HG03064 (cell line): ENCODE measurements around the gene HBD.

ENCODE experiments used
- ATAC-seq: cut with Tn5 transposase; IDR thresholded peaks from one replicate; pipeline ENCODE4 v1.9.1; 2021; ENCODE audit warnings: low read depth; ENCODE audit not compliant: unreplicated experiment

Gene HBD

DNA sequence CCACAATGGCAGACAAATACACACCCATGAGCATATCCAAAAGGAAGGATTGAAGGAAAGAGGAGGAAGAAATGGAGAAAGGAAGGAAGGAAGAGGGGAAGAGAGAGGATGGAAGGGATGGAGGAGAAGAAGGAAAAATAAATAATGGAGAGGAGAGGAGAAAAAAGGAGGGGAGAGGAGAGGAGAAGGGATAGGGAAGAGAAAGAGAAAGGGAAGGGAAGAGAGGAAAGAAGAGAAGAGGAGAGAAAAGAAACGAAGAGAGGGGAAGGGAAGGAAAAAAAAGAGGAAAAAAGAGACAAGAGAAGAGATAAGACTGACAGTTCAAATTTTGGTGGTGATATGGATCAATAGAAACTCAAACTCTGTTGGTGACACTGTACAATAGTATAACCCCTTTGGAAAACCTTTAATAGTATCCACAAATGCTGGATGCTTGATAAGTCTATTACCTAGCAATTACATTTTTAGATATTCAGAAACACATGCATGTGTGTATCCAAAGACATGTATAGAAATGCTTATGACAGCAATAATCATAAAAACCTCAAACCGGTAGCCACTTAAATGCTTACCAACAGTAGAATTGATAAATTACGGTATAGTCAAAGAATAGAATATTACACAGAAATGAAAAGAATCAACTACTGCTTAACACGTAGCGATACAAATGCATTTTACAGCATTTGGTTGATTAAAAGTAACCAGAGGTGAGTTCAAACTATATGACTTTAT lies 1.2 kb upstream of the HBD start:
- ATAC-seq, result no peak

- ATAC-seq, result no peak
These were observed 976 bp downstream of the HBD start for GRCh38 chr11:5233307-5233706.

DNA sequence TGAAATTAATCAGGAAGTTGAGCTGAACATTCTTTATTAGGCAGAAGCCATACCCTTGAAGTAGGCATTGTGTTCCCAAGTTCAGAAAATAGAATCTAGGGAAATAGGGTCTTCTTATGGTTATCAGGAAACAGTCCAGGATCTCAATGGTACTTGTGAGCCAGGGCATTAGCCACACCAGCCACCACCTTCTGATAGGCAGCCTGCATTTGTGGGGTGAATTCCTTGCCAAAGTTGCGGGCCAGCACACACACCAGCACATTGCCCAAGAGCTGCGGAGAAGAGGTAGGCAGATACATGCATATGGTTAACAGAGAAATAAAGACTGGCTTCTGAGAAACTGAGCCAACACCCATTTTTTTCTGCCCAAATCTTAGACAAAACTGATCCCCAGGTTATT lies 1.5 kb downstream of the HBD start:
- no peak for ATAC-seq

GRCh38 chr11:5232176-5232575 lies 2.1 kb downstream of the HBD start:
- ATAC-seq, result no peak

DNA sequence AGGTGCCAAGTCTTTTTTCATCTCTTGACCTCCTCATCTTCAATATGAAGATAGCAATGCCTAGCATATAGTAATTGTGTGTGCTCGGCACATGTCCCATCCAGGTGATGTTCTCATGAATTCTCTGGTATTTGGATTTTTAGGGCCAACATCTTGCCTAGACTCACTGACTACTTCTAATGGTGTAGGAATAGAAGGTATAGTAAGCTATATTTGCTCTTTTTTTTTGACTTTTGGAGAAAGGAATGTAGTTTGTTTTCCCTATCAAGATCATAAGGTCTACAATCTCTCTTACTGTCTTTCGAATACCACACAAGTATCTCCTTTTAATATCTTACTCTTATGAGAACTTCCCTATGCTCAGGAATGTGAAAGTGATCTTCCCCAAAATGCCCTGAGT lies 3.2 kb downstream of the HBD start:
- ATAC-seq, result no peak

DNA sequence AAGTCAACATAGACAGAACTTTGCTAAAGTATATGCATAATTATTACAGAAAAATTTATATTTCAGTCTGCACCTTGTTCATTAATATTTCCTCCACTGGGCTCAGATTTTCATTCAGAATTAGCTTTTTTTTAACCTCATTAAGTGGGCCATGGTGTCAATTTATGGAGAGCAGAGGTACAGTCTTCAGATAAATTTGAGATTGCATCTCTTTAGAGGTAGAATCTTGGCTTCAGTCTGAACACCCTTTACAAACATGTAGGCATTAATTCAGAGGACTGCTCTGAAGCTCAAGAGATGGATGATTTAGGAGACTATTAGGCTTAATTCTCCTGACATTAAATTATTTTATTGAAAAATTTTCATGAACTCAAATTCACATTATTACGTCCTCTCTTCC lies 4.0 kb downstream of the HBD start:
- ATAC-seq, result no peak

- ATAC-seq, result no peak
These were observed 4.5 kb downstream of the HBD start for GRCh38 chr11:5229796-5230195.

GRCh38 chr11:5229356-5229755 lies 4.9 kb downstream of the HBD start:
- ATAC-seq, result no peak

DNA sequence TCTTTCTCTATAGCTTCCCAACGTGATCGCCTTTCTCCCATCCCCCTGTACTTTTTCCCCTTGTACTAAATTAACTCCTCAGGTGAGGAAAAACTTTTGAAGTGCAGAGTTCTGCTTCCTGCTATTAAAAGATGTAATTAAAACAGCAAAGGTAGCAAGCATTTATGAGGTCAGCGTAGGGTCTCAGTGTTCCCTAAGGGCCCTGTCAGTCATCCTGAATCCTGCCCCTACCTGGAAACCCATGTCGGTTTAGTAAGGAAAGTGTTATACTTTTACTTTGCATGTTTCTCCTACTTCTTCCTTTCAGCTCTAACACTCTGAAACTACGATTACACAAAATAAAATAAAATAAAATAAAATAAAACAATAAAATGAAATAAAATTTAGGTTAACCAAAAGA lies 6.2 kb downstream of the HBD start:
- ATAC-seq, result no peak

DNA sequence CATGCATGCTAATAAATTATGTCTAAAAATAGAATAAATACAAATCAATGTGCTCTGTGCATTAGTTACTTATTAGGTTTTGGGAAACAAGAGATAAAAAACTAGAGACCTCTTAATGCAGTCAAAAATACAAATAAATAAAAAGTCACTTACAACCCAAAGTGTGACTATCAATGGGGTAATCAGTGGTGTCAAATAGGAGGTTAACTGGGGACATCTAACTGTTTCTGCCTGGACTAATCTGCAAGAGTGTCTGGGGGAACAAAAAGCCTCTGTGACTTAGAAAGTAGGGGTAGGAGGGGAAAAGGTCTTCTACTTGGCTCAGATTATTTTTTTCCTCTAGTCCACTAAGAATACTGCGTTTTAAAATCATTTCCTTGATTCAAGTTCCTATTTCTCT lies 6.6 kb downstream of the HBD start:
- ATAC-seq, result no peak

GRCh38 chr11:5226732-5227310 lies 7.5 kb downstream of the HBD start, which contains the start of gene HBB:
Gene HBB, minus strand, starts transcription at chr11:5227071. Its CDS starts 50 bp downstream, at chr11:5227021.
- ATAC-seq, result no peak

GRCh38 chr11:5225480-5225871 lies 8.8 kb downstream of the HBD start:
- no peak for ATAC-seq

GRCh38 chr11:5224538-5225479 lies 9.5 kb downstream of the HBD start:
- no peak for ATAC-seq

DNA sequence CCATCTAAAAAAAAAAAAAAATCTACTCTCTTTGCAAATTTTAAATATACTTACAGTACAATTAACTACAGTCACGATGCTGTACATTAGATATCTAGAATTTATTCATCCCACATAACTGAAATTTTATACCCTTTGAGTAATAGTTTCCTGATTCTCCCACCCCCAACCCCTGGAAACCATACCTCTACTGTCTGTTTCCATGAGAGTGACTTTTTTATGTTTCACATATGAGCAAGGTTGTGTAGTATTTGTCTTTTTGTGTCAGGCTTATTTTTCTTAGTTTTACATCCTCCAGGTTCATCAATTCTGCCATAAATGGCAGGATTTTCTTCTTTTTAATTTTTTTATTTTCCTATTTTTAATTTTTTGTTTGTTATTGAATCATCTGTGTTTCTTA lies 10.6 kb downstream of the HBD start:
- ATAC-seq, result no peak

DNA sequence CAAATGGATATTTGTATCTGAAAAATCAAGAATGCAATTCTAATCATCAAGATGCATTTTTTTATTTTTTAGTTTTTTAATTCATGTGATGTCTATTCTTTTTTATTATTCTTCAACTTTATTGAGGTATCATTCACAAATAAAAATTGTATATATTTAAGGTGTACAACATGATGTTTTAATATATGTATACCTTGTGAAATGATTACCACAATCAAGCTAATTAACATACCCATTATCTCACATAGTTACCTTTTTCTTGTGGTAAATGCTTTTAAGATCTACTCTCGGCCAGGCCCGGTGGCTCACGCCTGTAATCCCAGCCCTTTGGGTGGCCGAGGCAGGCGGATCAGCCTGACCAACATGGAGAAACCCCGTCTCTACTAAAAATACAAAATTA lies 11.1 kb downstream of the HBD start:
- ATAC-seq, result no peak

DNA sequence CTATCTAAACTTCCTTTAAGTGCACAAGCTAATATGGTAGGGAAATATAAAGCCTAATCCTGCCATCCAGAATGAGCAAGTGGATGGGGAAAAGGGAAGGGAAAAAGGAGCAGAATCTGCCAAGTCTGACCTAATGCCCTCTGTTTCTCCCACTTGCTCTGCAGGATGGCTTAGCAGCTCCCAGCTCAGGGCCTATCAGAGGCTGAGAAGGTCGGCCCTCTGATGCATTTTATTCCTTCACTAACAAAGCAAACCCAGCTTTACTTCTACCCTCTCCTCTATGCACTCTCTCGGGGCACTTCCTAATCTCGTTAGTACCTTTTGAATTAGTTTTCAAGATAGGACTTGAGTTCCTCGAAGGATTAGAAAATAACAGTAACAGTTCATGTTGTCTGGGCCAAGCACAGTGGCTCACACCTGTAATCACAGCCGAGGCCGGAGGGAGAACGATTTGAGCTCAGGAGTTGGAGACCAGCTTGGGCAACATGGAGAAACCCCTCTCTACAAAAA lies 23.9 kb downstream of the HBD start:
- no peak for ATAC-seq

DNA sequence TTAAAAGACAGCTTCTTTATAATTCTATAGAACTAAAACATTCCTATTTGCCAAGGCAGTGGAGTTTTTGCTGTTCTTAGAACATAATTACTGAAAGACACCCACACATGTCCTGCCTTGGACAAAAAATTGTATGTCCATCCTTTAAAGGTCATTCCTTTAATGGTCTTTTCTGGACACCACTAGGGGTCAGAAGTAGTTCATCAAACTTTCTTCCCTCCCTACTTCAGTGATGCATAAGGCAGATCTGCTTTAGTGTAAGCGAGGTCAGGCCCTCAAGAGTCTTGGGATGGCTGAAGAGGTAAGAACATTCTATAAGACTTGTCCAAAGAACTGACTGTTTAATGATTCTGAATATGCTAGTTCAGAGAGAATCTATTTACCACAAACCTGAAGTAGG lies 29.5 kb downstream of the HBD start:
- no peak for ATAC-seq

DNA sequence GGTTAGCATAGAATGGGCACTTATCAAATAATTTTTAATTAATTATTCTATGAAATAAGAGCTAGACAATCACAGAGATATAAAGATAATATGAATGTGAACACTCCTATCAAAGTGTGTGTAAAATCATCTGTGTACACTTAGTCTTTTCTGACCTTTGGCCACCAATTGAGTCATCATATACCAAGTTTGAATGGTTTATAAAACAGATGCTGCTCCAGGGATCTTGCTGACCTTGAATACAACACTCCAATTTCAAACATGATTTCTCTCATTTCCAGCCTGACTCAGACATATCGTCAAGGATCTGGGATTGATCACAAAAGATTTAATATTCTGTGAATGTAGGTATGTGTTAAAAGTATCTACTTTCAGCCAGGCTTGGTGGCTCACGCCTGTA lies 30.9 kb downstream of the HBD start:
- no peak for ATAC-seq

DNA sequence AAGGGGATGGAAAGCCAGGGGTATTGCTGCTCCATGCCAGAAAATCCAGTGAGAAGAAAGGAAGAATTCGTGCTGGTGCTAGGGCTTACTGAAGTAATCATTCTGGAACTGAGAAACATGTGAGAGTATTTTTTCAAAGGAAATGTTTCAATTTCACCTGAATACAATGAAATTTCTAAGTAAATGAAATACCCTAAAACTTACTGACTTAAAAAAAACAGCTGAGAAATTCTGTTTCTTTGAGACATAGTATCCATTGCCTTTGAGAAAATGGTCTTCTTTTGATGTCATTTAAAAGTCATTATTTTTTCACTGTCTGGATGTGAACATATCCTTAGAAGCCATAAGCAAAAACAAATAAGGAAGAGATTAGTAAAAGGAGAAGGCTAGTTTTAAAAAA lies 33.7 kb downstream of the HBD start, which contains the start of gene OR51V1:
OR51V1 (minus strand) TSS at position 101 of the 400 bp plus-strand sequence; CDS start at position 101, 0 bp downstream.
- ATAC-seq, result no peak

DNA sequence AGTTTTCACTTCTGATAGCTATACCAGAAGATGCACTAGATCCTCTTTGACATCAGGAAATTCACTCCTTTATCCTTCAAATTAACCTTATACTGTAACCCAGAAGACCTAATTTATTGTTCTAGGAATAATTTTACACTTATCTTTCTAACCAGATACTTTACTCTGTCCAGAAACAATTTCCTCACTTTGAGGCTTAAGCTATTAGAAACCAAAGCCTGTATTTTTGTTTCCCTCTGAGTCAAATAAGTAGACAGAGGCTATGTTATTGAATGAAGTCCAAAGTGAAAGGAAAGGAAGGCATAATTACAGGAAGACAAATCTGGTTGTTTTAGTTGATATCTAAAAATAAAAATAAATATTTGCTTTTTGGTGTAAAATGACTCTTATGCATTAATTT lies 36.0 kb downstream of the HBD start:
- ATAC-seq, result no peak

DNA sequence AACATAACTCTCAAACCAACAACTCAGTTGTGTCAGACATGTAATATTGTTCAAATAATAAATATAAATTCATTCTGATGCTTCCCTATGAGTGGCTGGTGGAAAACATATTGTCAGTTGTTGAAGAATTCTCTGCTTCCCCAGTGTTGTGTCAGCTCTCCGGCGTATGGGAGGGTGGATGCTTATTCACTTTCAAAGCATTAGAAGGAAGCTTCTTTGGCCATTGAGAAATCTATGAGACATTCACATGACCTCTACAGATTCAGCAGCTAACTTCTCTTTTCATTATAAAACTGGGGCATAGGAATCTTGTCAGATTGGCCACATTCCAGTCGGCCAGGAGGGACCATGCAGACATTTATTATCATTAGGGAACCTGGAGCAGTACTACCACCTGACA lies 36.7 kb downstream of the HBD start:
- ATAC-seq, result no peak
